Left cardiac atrium (tissue), 4 donors: Measurements from ENCODE around the gene SATB2. TPM values are rescaled to one million over a fixed set of nuclear protein-coding genes. Genes with fewer than 3 reads are reported as not detected.
A peak's percentile ranks its signal among the peaks of the same experiment; 100 is the strongest.

Experiments
- ATAC-seq, 2 donors: fragments of 200-7000 bp; cut with Tn5 transposase; one replicate each; pipeline ENCODE4 v1.9.1; 2020; ENCODE audit warnings: mild to moderate bottlenecking in 2 of 2, moderate library complexity in 2 of 2
- DNase-seq: peaks from one replicate; pipeline ENCODE4 v3.0.0-alpha.2; 2020
- intact Hi-C, 2 donors: fragments of 100-400 bp; cut with DNase I; formaldehyde crosslinking; loops; one replicate each; pipeline versions ENCODE4 v1.14.1 to v1.15.1; 2022 to 2023
- long read RNA-seq: library from polyadenylated mRNA; unstranded; transcript quantifications from one replicate; pipeline ENCODE4 v2.0.0, GENCODE V29; 2021
- total RNA-seq, 2 donors: library from RNA; stranded (reverse); fragmentation: NEBNext Ultra II Directional; extraction: Animal tissue kit (Norgen Biotek cat#: 25700); gene quantifications; one replicate each; pipeline ENCODE4 v1.2.1, GENCODE V29; 2021
- donor health status: DM: no; HTN: yes; CAD: no.
- donor health status: DM: no; HTN: yes; CAD: no; lungs with severe emphysema.
- donor health status: DM: yes; HTN: yes; CAD: no.
- donor health status: Dilated cardiomyopathy.

Gene SATB2
- total RNA-seq: 1 to 10 TPM; 2.2 to 2.4 TPM
- long read RNA-seq, partial matches to known transcripts: 1 of 1 reads
- long read RNA-seq, other reads (novel, unspliced or antisense): 0 of 1 reads

- intact Hi-C loops: no loop called here
- DNase-seq: peak; percentile 37
- peak in 1 of 2 donors; percentile 10 for ATAC-seq
Observed at GRCh38 chr2:199457147-199458008, at the start of gene SATB2. SATB2 (minus strand) TSS chr2:199457939; CDS start chr2:199456037, 1,902 bp downstream.

GRCh38 chr2:199505755-199506403, 48.1 kb upstream of the SATB2 start:
- no peak for ATAC-seq
- intact Hi-C loops: no loop called here
- no peak for DNase-seq

- DNase-seq (no peak), ATAC-seq (no peak)
- intact Hi-C loops: no loop called here
Observed at GRCh38 chr2:199503148-199503547, 45.4 kb upstream of the SATB2 start.

GRCh38 chr2:199499005-199499404, 41.3 kb upstream of the SATB2 start:
- intact Hi-C loops: no loop called here
- no peak for ATAC-seq
- DNase-seq: no peak

- no peak for ATAC-seq
- DNase-seq: no peak
- intact Hi-C loops: no loop called here
Observed at GRCh38 chr2:199495147-199495546, 37.4 kb upstream of the SATB2 start.

- DNase-seq (no peak), ATAC-seq (no peak)
- intact Hi-C loops: no loop called here
Observed at GRCh38 chr2:199490049-199490448, 32.3 kb upstream of the SATB2 start.

GRCh38 chr2:199488772-199489400, 31.1 kb upstream of the SATB2 start:
- no peak for DNase-seq
- intact Hi-C loops: loop anchor here in 1 of 2 donors (5.0 kb wide), 1 partner anchor 1177 kb away; no protein-coding TSS in a partner anchor
- peak in 1 of 2 donors; percentile 41 for ATAC-seq

- intact Hi-C loops: loop anchor here in 1 of 2 donors (5.0 kb wide), 1 partner anchor 1174 kb away; no protein-coding TSS in a partner anchor
- ATAC-seq (peak in 1 of 2 donors; percentile 38), DNase-seq (peak; percentile 36)
Observed at GRCh38 chr2:199485732-199486335, 28.1 kb upstream of the SATB2 start.

GRCh38 chr2:199484927-199485326, 27.2 kb upstream of the SATB2 start:
- DNase-seq: no peak
- intact Hi-C loops: loop anchor here in 1 of 2 donors (5.0 kb wide), 1 partner anchor 1173 kb away; no protein-coding TSS in a partner anchor
- no peak for ATAC-seq

- intact Hi-C loops: no loop called here
- ATAC-seq: no peak
- no peak for DNase-seq
Observed at GRCh38 chr2:199480966-199481365, 23.2 kb upstream of the SATB2 start.

GRCh38 chr2:199477277-199477834, 19.6 kb upstream of the SATB2 start:
- intact Hi-C loops: no loop called here
- DNase-seq (no peak), ATAC-seq (no peak)

GRCh38 chr2:199471443-199472057, 13.8 kb upstream of the SATB2 start:
- intact Hi-C loops: no loop called here
- peak; percentile 71 for DNase-seq

GRCh38 chr2:199470672-199471442, 13.1 kb upstream of the SATB2 start:
- ATAC-seq: peak in 1 of 2 donors; percentile 8
- no peak for DNase-seq
- intact Hi-C loops: no loop called here

More at GRCh38 chr2:199471443-199472057, 13.8 kb upstream of the SATB2 start:
- peak; percentile 84 to 91 for ATAC-seq

- ATAC-seq (no peak), DNase-seq (no peak)
- intact Hi-C loops: no loop called here
Observed at GRCh38 chr2:199470361-199470671, 12.6 kb upstream of the SATB2 start.

GRCh38 chr2:199469514-199470360, 12.0 kb upstream of the SATB2 start:
- DNase-seq (no peak), ATAC-seq (no peak)
- intact Hi-C loops: no loop called here

- ATAC-seq (no peak), DNase-seq (no peak)
- intact Hi-C loops: no loop called here
Observed at GRCh38 chr2:199468561-199469513, 11.1 kb upstream of the SATB2 start.
